G401 (cell line): ENCODE data around the gene NR1D2. TPM values are rescaled to one million over a fixed set of nuclear protein-coding genes. Genes with fewer than 3 reads are reported as not detected.
A peak's percentile ranks its signal among the peaks of the same experiment; 100 is the strongest.
"Not testable (repeated sequence)": the region's sequence is repeated elsewhere in the genome, so short reads cannot be mapped to it uniquely, and the experiment has no call there.

Experiments used
- DNase-seq: peaks from one replicate; pipeline ENCODE4 v3.0.0-alpha.2; 2015; ENCODE audit warnings: low spot score
- in situ Hi-C: cut with HindIII; loops from 2 replicates; pipeline ENCODE4 v1.10.0; 2016; ENCODE audit warnings: low sequenced_read_pairs, mixed read lengths
- total RNA-seq: library from RNA; depleted of rRNA; stranded (reverse); fragments of >200 nt; shearing (Covaris generic); gene quantifications from 2 replicates; pipeline ENCODE4 v1.2.3, GENCODE V29; 2014; rRNA removed

NR1D2 gene
- 7.9 and 21.4 TPM in 2 replicates for total RNA-seq

DNA sequence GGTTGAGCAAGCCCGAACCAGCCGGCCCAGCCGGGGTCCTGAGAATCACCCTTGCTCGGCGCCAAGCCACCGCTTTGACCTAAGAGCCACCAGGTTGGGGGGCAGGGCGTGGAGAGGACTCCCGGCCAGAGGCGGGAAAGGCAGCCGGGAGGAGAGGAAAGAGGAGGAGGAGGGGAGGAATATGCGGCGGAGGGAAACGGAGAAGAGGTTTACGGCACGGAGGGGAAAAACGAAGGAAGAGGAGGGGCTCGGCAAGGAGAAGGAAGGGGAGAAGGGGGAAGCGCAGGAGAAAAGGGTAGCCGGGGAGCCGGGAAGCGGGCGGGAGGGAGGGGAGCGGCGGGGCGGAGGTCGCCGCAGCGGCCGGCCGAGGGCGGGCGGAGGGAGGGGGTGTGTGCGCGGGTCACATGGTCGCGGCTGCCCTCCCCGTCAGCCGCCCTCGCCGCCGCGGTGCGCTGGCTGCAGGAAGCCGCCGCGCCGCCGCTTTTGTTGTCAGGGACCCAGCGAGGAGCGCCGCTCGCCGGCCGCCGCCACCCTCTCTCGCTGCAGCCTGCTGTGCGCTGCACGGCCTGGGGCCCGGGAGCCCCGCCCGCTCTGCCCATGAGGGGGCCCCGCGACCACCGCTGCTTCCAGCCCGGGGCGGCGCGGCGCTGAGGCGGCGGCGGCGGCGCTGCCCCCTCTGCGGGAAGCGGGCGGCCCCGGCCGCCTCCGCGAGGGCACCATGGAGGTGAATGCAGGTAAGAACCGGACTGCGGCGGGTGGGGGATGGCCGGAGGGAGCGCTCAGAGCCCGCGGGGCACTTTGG, at the start of gene NR1D2:
NR1D2 (plus strand) TSS at position 426 of the 802 bp plus-strand sequence; CDS start at position 719, 293 bp downstream.
- in situ Hi-C loops, result no loop called here

DNA sequence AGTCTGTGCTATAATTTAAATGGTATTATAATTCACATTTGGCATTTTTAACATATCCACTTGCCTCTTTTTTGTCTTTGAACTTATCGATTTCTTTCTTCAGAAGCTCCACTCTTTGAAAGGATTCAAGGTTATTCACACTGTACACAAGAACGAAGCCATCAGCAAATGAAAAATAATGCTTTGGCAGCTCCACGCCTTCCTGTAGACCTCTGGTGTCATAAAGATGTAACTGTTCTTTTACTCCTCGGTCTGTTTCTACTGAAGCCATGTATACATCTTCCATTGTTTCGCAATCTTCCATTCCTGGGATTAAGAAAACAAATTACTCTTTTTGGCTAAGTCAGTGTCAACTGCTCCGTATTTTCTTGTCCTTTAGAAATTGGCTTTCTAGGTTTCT, 44.3 kb upstream of the NR1D2 start:
- no peak for DNase-seq
- in situ Hi-C loops, result no loop called here

More for the DNA sequence above, at the start of gene NR1D2:
- DNase-seq, result peak; percentile 85

DNA sequence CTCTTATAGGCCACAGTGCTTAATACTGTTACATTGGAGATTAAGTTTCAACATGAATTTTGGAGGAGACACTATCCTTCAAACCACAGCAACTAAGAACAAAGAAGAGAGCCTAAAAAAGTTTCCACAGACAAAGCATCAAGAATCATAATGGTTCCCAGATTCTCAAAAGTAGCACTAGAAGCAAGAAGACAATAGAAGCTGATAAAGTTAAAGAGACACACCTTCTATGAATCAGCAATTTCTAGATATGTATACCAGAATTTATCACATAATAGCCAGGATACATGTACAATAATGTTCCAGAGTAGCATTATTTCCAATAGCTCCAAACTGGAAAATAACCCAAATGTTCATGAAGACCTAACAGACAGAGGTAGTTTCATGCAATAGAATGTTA, 40.5 kb upstream of the NR1D2 start:
- in situ Hi-C loops, result no loop called here
- no peak for DNase-seq

DNA sequence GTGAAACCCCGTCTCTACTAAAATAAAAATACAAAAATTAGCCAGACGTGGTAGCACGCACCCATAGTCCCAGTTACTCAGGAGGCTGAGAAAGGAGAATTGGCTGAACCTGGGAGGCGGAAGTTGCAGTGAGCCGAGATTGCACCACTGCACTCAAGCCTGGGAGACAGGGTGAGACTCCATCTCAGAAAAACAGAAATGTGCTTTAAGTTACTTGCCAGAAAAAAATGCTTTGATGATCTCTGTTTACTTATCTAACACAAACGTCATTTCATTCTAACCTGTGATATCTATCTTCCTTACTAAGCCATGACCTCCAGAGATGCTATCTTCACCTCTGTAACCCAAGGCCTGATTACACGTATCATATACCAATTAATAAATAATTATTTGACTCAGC, 35.7 kb upstream of the NR1D2 start:
- in situ Hi-C loops, result no loop called here
- no peak for DNase-seq

DNA sequence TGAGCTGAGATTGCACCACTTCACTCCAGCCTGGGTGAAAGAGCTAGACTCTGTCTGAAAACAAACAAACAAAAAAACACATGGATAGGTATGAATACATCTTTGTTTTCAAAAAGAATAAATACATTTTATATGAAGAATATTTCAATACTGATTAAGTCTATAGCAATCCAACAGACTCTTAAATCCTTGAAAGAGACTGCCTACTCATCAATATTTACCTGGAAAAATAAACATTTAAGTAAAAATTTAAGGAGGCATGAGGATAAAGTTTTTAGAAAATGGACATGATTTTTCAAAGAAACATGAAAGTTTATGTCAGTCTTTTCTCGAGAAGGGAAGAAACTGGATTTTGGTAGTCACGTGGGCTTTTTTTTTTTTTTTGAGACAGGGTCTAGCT, 33.7 kb upstream of the NR1D2 start:
- no peak for DNase-seq
- in situ Hi-C loops, result no loop called here

DNA sequence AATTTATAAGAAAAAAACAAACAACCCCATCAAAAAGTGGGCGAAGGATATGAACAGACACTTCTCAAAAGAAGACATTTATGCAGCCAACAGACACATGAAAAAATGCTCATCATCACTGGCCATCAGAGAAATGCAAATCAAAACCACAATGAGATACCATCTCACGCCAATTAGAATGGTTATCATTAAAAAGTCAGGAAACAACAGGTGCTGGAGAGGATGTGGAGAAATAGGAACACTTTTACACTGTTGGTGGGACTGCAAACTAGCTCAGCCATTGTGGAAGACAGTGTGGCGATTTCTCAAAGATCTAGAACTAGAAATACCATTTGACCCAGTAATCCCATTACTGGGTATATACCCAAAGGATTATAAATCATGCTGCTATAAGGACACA, 32.8 kb upstream of the NR1D2 start:
- not testable (repeated sequence) for DNase-seq

DNA sequence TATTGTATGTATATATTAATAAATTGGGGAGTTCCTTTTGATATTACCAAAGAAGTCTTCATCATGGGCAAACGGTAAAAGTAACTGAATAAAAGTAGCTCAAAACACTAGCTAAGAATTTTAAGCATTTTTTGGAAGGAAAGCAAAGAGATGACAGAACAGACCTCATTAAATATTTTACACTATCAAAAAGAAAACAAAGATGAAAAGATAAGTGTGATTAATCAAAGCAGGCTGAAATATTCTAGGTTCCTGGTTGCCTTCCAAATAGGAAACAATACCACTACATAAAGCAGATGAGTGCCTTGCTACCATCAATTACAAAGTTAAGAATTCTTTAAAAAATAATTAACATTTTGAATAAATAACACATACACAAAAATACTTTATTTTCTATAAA, 31.9 kb upstream of the NR1D2 start:
- in situ Hi-C loops, result no loop called here
- no peak for DNase-seq

More for the DNA sequence above, 32.8 kb upstream of the NR1D2 start:
- in situ Hi-C loops, result not testable (repeated sequence)

DNA sequence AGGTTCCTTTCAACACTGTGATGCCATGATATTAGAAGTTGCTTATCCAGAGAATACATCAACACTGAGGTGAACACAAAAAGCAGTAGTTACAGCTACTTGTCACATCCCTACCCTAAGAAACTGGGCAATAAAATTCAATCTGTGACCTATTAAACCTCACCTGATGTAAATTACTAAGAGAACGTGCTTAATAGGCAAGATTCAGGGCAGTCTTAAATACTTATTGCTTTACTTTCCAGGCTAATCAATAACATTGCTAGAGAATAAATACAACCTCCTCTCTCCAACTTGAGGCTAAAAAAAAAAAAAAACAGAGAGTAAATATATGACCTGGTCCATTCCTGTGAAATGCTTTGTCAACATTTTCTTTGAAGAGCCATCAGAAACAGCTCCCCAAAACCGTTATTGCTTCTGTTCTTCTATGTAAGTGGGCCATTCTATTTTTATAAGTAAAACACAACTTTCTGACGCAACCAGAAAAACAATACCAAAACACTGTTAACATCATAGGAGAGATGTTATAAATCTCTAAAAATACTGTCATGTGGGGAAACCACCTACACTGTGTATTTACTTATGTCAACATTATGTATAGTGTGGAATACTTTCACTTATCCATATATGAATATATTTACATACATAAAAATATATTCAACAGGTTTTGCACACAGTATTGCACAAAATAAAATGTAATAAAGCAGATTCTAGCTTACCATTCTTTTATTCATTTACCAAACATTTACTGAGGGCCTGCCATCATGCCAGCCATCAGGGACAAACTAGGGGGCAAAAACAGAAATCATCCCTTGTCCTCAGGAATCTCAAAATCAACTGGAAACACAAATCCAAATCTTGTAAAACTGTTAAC, 31.0 kb upstream of the NR1D2 start:
- DNase-seq, result no peak
- in situ Hi-C loops, result no loop called here

DNA sequence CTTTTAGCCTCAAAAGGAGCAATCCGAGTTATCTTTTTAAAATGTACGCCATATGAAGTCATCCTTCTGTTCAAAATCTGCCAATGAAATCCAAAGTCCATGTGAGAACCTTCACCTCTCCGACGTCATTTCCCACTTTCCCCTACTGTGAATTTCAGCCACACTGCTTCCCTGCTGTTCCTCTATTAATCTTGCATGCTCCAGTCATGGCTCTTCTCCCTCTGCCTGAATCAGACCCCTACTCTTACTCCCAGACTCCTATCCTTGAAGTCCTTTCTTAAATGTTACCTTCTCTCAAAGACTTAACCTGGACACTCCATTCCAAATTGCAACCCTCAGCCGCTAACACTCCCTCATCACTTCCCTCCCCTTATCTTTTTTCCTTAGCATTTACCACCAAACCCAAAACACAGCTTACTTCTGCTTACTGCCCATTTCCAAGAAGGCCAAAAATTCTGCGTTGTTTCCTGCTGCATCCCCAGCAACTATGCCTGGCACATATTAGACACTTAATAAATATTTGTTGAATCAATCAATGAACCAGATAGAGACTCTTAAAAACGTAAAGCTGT, 29.5 kb upstream of the NR1D2 start:
- peak; percentile 76 for DNase-seq
- in situ Hi-C loops, result no loop called here

DNA sequence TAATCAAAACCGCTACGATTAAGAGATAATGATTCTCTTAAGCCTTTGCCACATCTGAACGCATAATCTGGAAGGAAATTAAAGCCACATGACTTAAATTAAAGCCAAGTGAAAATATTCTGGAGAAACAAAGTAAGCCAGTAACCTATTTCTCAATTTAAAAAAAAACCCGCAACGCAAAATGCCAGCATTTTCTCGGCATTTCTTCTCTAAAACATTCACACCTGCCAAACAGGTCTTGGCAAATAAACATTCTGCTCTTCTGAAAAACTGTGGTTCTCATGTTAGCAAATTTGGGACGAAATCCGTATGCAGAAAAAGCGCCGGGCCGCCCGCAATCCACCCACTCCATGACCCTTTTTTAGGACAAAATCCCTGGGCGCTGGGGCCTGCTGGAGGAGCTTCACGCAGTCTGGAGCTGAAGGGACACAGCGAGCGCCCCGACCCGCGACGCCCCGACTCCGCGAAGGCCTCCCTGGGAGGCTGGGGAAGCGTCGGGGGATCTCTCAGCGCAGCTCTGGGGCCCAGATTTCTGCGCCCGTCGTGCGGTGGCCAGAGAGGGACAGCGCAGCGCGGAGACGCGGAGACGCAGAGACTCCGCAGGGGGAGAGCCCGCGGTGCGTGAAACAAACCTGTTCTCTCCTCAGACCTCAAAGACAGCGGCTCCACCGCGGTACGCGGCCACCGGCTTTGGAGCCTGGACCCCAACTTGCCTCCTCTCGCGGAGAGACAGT, 28.8 kb upstream of the NR1D2 start:
- DNase-seq, result no peak
- in situ Hi-C loops, result no loop called here

DNA sequence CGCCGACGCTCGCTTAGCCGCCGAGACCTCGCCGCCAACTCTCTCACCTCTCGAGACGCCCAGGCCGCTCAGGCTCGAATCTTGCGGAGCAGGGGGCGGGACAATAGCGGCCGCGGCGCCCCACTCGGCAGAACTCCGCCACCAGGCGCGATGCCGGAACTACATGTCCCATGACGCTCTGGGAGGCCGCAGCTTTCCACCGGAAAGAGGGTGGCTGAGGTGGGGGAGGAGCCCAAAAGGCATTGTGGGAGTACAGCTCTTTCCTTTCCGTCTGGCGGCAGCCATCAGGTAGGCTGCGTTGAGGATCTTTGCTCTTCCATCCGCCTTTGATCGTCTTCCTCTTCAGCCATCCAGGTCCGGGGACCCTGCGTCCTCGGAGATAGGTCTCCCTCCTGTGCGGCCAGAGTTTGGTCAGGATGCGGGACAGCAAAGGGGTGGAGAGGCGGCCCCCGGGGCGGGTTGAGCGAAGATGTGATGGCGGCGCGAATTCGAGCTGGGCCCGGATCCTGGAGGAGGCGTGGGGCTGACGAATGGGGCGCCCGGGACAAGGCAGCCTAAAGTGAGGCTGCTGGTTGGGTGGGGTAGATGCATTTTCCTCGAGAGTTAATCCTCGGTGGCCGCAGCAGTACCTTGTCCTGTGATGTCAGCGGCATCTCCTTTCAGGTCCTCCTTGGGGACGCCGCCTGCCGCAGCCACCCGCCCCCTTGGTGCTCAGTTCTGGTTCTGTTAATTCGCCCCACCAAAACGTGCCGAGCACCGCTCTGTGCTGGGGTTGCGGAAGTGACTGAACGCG, 28.0 kb upstream of the NR1D2 start, which contains the start of the genes NKIRAS1 and RPL15:
NKIRAS1 (minus strand) TSS at position 105 of the 793 bp plus-strand sequence. CDS start 6,086 bp downstream, outside the sequence.
RPL15 (plus strand) TSS at position 247 of the 793 bp plus-strand sequence. CDS start 728 bp downstream, outside the sequence.
- DNase-seq, result peak; percentile 97
- in situ Hi-C loops, result no loop called here

DNA sequence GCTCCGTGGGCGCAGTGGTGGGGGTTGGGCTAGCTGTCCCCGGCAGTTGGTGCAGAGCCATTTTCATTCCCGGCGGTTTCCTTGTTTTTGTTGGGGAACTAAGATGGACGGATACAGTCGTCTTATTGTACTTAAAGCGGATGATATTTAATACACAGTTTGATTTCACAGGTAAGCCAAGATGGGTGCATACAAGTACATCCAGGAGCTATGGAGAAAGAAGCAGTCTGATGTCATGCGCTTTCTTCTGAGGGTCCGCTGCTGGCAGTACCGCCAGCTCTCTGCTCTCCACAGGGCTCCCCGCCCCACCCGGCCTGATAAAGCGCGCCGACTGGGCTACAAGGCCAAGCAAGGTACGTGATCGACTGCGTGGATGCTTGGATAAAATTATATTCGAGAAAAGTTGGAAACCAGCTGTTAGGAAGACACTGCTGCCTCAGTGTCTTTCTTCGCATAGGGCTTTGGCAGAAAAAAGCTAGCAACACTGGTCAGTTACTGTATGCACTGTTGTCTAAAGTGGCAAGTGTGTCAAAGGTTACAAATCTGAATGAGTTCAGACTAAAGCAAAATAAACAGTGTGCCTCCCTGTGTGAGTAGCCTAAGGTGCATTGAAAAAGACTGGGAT, 27.3 kb upstream of the NR1D2 start:
- DNase-seq, in situ Hi-C loops: not testable (repeated sequence)

DNA sequence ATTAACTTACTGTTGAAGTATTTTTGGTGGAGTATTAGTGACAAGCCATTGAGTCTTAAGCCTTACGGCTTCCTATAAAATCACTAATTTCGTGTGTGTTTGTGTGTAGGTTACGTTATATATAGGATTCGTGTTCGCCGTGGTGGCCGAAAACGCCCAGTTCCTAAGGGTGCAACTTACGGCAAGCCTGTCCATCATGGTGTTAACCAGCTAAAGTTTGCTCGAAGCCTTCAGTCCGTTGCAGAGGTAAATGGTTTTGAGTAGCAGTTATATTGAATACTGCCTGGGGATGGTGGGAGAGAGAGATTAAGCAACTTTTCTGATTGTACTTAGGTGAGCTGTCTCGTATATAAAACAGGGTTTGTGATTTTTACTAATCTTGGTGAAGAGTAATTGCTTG, 26.8 kb upstream of the NR1D2 start:
- in situ Hi-C loops, DNase-seq: not testable (repeated sequence)

DNA sequence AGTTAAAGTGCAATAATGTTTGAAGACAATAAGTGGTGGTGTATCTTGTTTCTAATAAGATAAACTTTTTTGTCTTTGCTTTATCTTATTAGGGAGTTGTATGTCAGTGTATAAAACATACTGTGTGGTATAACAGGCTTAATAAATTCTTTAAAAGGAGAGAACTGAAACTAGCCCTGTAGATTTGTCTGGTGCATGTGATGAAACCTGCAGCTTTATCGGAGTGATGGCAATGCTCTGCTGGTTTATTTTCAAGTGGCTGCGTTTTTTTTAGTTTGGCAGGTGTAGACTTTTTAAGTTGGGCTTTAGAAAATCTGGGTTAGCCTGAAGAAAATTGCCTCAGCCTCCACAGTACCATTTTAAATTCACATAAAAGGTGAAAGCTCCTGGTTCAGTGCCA, 25.5 kb upstream of the NR1D2 start:
- no peak for DNase-seq
- in situ Hi-C loops, result no loop called here

DNA sequence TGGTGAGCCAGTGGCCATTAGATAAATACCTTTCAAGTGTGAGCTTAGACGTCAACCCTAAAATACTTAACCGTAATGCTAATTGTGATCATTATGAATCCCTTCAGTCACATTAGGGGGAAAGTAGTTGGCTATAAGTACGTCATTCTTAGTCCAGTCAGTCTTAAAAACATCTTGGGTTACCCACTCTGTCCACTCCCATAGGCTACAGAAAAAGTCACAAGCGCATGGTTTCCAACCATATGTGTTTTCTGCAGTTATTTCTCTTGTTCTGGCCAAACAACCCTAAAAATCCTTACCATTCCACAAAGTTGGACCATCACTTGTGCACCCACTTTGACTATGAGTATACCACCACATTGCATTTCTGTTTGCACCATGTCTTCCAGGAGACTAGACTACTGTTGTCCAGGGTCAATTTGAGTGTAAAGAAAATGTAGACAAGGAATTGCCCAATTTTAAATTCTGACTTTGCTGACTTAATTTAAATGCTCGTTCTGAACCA, 24.9 kb upstream of the NR1D2 start:
- in situ Hi-C loops, result no loop called here
- no peak for DNase-seq

DNA sequence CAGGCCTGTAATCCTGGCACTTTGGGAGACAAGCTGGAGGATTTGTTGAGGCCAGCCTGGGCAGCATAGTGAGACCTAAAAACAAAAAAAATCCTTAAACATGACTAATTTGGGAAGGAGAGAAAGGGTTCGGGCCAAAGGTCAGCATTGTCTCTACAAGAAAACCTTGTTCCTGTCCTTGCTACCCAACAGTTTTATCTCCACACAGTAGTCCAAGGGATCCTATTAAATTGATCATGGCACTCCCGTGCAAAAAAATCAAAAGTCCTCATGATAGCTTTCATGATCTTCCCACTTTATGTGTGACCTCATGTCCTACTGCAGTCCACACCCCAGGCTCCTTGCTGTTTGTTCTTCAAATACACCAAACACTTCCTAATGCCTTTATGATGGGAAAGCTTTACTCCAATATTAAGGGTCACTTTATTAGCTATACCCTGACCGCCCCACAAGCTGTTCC, 24.0 kb upstream of the NR1D2 start:
- peak; percentile 16 for DNase-seq
- in situ Hi-C loops, result no loop called here

DNA sequence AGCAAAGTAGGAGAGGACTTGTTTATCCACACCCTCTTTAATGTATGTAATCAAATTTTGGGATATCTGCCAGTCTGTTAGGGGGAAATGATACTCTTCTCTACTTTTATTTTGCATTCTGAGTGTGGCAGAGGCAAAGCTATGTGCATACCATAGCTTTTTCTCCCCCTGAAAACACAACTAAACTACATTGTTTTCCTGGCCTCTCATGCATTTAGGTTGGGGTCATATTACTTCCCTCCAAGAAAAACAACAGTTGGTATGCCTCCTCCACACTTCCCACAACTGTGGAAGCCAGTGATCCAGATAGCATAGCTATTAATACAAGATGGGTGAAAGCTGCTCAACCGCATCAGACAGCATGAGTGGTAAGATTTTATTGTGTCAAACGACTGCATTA, 21.3 kb upstream of the NR1D2 start:
- DNase-seq, result no peak
- in situ Hi-C loops, result no loop called here
